GM12878 (cell line): ENCODE data around the gene NDUFV2. TPM values are rescaled to one million over a fixed set of nuclear protein-coding genes. Genes with fewer than 3 reads are reported as not detected.
"Not testable (repeated sequence)": the region's sequence is repeated elsewhere in the genome, so short reads cannot be mapped to it uniquely, and the experiment has no call there.

Experiments used
- ATAC-seq: fragments of 200-7000 bp; cut with Tn5 transposase; 3 replicates; pipeline ENCODE4 v1.9.1; 2020; ENCODE audit warnings: mild to moderate bottlenecking, moderate library complexity
- BruUV-seq: library from RNA; stranded (reverse); fragments of 400-500 nt; replicated peaks from 2 replicates; lab custom pipeline; 2021; lab: Mats Ljungman, UMichigan
- CTCF ChIA-PET: fragments of 300-600 bp; sonication (Branson Sonifier 250); formaldehyde crosslinking; extraction: SDS; loops from one replicate; lab custom pipeline; 2021; ENCODE audit warnings: inconsistent platforms; lab: Yijun Ruan, JAX
- POLR2A ChIA-PET: fragments of 350-600 bp; formaldehyde crosslinking; extraction: SDS; loops from one replicate; lab custom pipeline; 2021; ENCODE audit warnings: inconsistent platforms; lab: Charles Lee
- RAD21 ChIA-PET: fragments of 300-600 bp; sonication (Branson Sonifier 250); formaldehyde crosslinking; loops from one replicate; lab custom pipeline; 2023; ENCODE audit warnings: antibody characterized with exemption; ENCODE audit not compliant: unreplicated experiment; lab: Charles Lee
- SMC1A ChIA-PET: fragments of 300-600 bp; sonication (Branson Sonifier 250); formaldehyde crosslinking; loops from one replicate; lab custom pipeline; 2023; ENCODE audit not compliant: unreplicated experiment, uncharacterized antibody; lab: Charles Lee
- DNase-seq: peaks from one replicate; pipeline ENCODE4 v3.0.0-alpha.2; 2011; ENCODE audit warnings: low read depth, low spot score
- FAIRE-seq: peaks from 3 replicates; lab custom pipeline; 2011; peaks lifted over from hg19 to GRCh38; lab: Jason Lieb, UNC
- H2AFZ ChIP-seq: 2 replicates; pipeline ENCODE4 v1.6.0; 2011; ENCODE audit warnings: low read depth, low read length, control low read depth; ENCODE audit not compliant: control insufficient read depth
- H3K27ac ChIP-seq: 2 replicates; pipeline ENCODE4 v1.5.1; 2011; ENCODE audit warnings: control low read depth; ENCODE audit not compliant: control insufficient read depth, insufficient read depth
- H3K27me3 ChIP-seq, 2 experiments: replicated peaks in 1 of 2; 2 replicates each; pipeline versions ENCODE4 v1.6.0 to v1.6.1; 2011; ENCODE audit warnings: low read length in 1 of 2; ENCODE audit not compliant: control insufficient read depth in 2 of 2, insufficient read depth in 2 of 2
- H3K36me3 ChIP-seq, 2 experiments: 2 replicates each; pipeline ENCODE4 v1.5.1; 2011; ENCODE audit warnings: low read length in 1 of 2; ENCODE audit not compliant: control insufficient read depth in 2 of 2, insufficient read depth in 2 of 2
- H3K4me1 ChIP-seq: 2 replicates; pipeline ENCODE4 v1.6.1; 2011; ENCODE audit warnings: mild to moderate bottlenecking, low read length, moderate library complexity, mixed read lengths; ENCODE audit not compliant: control insufficient read depth, insufficient read depth
- H3K4me2 ChIP-seq: 2 replicates; pipeline ENCODE4 v1.6.0; 2011; ENCODE audit warnings: control low read depth; ENCODE audit not compliant: control insufficient read depth, insufficient read depth
- H3K4me3 ChIP-seq: fragments of 200-600 bp; sonication (generic); 2 replicates; pipeline ENCODE4 v1.5.1; 2016
- H3K79me2 ChIP-seq: 2 replicates; pipeline ENCODE4 v1.6.0; 2011; ENCODE audit warnings: low read length; ENCODE audit not compliant: control insufficient read depth, insufficient read depth
- H3K9ac ChIP-seq: 2 replicates; pipeline ENCODE4 v1.8.0; 2011; ENCODE audit warnings: low read length, control low read depth, mixed read lengths; ENCODE audit not compliant: control insufficient read depth, insufficient read depth
- H3K9me3 ChIP-seq: replicated peaks from 3 replicates; pipeline ENCODE4 v1.5.1; 2011; ENCODE audit warnings: mild to moderate bottlenecking, low read length; ENCODE audit not compliant: control insufficient read depth, insufficient read depth
- H4K20me1 ChIP-seq: 2 replicates; pipeline ENCODE4 v1.6.0; 2011; ENCODE audit not compliant: control insufficient read depth, insufficient read depth
- BCLAF1 ChIP-seq: fragments of 450-650 bp; IDR thresholded peaks from 2 replicates; pipeline ENCODE4 v1.6.1; 2017; ENCODE audit warnings: antibody characterized with exemption, mild to moderate bottlenecking, moderate library complexity
- MEF2B ChIP-seq: fragments of 450-650 bp; IDR thresholded peaks from 2 replicates; pipeline ENCODE4 v1.6.1; 2018; ENCODE audit warnings: mild to moderate bottlenecking, moderate library complexity; ENCODE audit not compliant: partially characterized antibody, poor library complexity, severe bottlenecking
- SMC3 ChIP-seq: IDR thresholded peaks from 2 replicates; pipeline ENCODE4 v1.6.1; 2011; ENCODE audit warnings: low read length, improper control_type of control experiment, borderline replicate concordance
- TARDBP ChIP-seq: IDR thresholded peaks from 2 replicates; pipeline ENCODE4 v1.6.1; 2016; ENCODE audit warnings: borderline replicate concordance
- ZNF24 ChIP-seq: fragments of 450-650 bp; IDR thresholded peaks from 2 replicates; pipeline ENCODE4 v1.6.1; 2017; ENCODE audit warnings: antibody characterized with exemption, mild to moderate bottlenecking
- ZNF592 ChIP-seq: fragments of 450-650 bp; IDR thresholded peaks from 2 replicates; pipeline ENCODE4 v1.6.1; 2017; ENCODE audit warnings: mild to moderate bottlenecking, moderate library complexity
- WGBS: methylation state at CpG from one replicate; pipeline ENCODE4 v1.1.6; 2016; ENCODE audit warnings: low lambda C conversion rate; ENCODE audit not compliant: insufficient replicate concordance, insufficient coverage; ENCODE audit errors: missing lambda C conversion rate; 5-methylcytosine and 5-hydroxymethylcytosine counted together
- in situ Hi-C: fragments of 300-500 bp; cut with MboI; formaldehyde crosslinking; loops from 9 replicates; pipeline ENCODE4 v1.14.3; 2018; ENCODE audit warnings: mixed read lengths
- intact Hi-C: fragments of 100-400 bp; cut with micrococcal nuclease; formaldehyde crosslinking; loops from one replicate; pipeline ENCODE4 v1.14.2; 2022; ENCODE audit not compliant: unreplicated experiment
- polyA plus RNA-seq, 11 experiments: library from polyadenylated mRNA; depleted of rRNA in 4 of 11; unstranded in 6 of 11; stranded (reverse) in 5 of 11; fragments of >200 nt; fragmentation: Nextera tagmentation in 4 of 11; fragmentation: Illumina TruSeq in 1 of 11; extraction: Ambion mirVana in 4 of 11; extraction: Trizol in 1 of 11; gene quantifications; 1 replicate in 1 of 11; 2 replicates in 10 of 11; pipeline versions ENCODE4 v1.2.1 to v1.2.3, GENCODE V29; 2011 to 2016; ENCODE audit warnings: inconsistent platforms in 2 of 11, missing spikeins in 2 of 11, low read depth in 1 of 11
- total RNA-seq, 4 experiments: library from RNA; depleted of rRNA in 3 of 4; stranded (reverse); fragments of >200 nt in 3 of 4; fragmentation: Illumina TruSeq in 1 of 4; extraction: Trizol in 1 of 4; gene quantifications; 2 replicates each; pipeline versions ENCODE4 v1.2.1 to v1.2.3, GENCODE V29; 2013 to 2021

Gene NDUFV2
- total and polyA plus RNA-seq, 10 of the 15 experiments (the other 5 are each of a cell fraction or from before 2014, with no cell fraction given): 236 to 590 (median 321) TPM

GRCh38 chr18:9092665-9093064, 9.8 kb upstream of the NDUFV2 start (continued):
- TF ChIP-seq ZNF592 (no peak), TARDBP (no peak), SMC3 (no peak), BCLAF1 (no peak), ZNF24 (no peak), MEF2B (no peak)

GRCh38 chr18:9093109-9093508, 9.4 kb upstream of the NDUFV2 start:
- H3K27me3 ChIP-seq, H3K79me2 ChIP-seq, in situ Hi-C loops, ATAC-seq, H3K27ac ChIP-seq, BruUV-seq, DNase-seq, H3K4me2 ChIP-seq, FAIRE-seq, H3K4me3 ChIP-seq, H2AFZ ChIP-seq, RAD21 ChIA-PET, H3K36me3 ChIP-seq, intact Hi-C loops, H4K20me1 ChIP-seq, H3K9me3 ChIP-seq, H3K9ac ChIP-seq: not testable (repeated sequence)
- 100% methylated on average over 2 of the region's 3 CpGs for WGBS
- ChIA-PET POLR2A (interaction anchor here (1.2 kb wide), 1 partner anchor 10 kb away, joined by 7 read pairs; no protein-coding TSS in a partner anchor), CTCF (interaction anchor here (0.6 to 1.7 kb wide), 3 partner anchors 10 to 22 kb away, joined by 6 to 7 read pairs (median 6); no protein-coding TSS in a partner anchor), SMC1A (interaction anchor here (0.6 to 8.9 kb wide), 3 partner anchors 10 to 54 kb away, joined by 3 to 59 read pairs (median 16); no protein-coding TSS in a partner anchor)
- H3K4me1 ChIP-seq: peaks cover 19% of the 10 kb centered on the region
